Measurements from ENCODE around the gene ACOX3. TPM values are rescaled to one million over a fixed set of nuclear protein-coding genes. Genes with fewer than 3 reads are reported as not detected.
"Not testable (repeated sequence)": the region's sequence is repeated elsewhere in the genome, so short reads cannot be mapped to it uniquely, and the experiment has no call there.

ACOX3 gene
- total RNA-seq, 1 experiment from 2014 or later: 11.0 TPM

DNA sequence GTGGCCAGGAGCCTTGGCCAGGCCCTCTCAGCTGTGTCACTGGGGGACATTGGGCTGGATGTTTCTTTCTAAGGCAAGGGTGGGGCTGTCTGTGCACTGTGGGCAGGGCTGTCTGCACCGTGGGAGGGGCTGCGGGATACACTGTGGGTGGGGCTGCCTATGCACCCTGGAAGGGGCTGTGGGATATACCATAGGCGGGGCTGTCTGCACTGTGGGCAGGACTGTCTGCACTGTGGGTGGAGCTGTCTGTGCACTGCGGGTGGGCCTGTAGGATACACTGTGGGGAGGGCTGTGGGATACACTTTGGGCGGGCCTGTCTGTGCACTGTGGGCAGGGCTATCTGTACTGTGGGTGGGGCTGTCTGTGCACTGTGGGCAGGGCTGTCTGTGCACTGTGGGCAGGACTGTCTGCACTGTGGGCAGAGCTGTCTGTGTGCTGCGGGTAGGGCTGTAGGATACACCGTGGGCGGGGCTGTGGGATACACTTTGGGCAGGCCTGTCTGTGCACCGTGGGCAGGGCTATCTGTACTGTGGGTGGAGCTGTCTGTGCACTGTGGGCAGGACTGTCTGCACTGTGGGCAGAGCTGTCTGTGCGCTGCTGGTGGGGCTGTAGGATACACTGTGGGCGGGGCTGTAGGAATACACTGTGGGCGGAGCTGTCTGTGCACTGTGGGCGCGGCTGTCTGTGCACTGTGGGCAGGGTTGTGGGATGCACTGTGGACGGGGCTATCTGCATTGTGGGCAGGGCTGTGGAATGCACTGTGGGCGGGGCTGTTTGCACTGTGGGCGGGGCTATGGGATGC lies 31.1 kb downstream of the ACOX3 start:
- no peak overlapping the region for H3K27ac Mint-ChIP-seq (ENCODE audit: unreplicated experiment)
- no peaks in the 10 kb centered on the region for H3K4me1 Mint-ChIP-seq (ENCODE audit: low read depth, unreplicated experiment)
- peaks cover 10% of the 10 kb centered on the region for H3K36me3 Mint-ChIP-seq (ENCODE audit: insufficient read depth, unreplicated experiment)
- no peak overlapping the region for H3K4me3 Mint-ChIP-seq (ENCODE audit: low read depth, unreplicated experiment)
- CTCF ChIA-PET: interaction anchor here (0.7 kb wide), 1 partner anchor 135 kb away, joined by 4 read pairs; no protein-coding TSS in a partner anchor
- peaks cover 2% of the 10 kb centered on the region for H3K9me3 Mint-ChIP-seq (ENCODE audit: low read depth, unreplicated experiment)
- TF ChIP-seq, protein P1, sequence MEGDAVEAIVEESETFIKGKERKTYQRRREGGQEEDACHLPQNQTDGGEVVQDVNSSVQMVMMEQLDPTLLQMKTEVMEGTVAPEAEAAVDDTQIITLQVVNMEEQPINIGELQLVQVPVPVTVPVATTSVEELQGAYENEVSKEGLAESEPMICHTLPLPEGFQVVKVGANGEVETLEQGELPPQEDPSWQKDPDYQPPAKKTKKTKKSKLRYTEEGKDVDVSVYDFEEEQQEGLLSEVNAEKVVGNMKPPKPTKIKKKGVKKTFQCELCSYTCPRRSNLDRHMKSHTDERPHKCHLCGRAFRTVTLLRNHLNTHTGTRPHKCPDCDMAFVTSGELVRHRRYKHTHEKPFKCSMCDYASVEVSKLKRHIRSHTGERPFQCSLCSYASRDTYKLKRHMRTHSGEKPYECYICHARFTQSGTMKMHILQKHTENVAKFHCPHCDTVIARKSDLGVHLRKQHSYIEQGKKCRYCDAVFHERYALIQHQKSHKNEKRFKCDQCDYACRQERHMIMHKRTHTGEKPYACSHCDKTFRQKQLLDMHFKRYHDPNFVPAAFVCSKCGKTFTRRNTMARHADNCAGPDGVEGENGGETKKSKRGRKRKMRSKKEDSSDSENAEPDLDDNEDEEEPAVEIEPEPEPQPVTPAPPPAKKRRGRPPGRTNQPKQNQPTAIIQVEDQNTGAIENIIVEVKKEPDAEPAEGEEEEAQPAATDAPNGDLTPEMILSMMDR (IDR thresholded peaks at IDR 0.05; ENCODE audit: unreplicated experiment): no peak
- BruUV-seq (replicated peaks): no TSS peak
- DNase-seq: no peak
- no peaks in the 10 kb centered on the region for H3K27me3 Mint-ChIP-seq (ENCODE audit: unreplicated experiment)
- intact Hi-C loops (cut with micrococcal nuclease; ENCODE audit: unreplicated experiment): no loop called here

DNA sequence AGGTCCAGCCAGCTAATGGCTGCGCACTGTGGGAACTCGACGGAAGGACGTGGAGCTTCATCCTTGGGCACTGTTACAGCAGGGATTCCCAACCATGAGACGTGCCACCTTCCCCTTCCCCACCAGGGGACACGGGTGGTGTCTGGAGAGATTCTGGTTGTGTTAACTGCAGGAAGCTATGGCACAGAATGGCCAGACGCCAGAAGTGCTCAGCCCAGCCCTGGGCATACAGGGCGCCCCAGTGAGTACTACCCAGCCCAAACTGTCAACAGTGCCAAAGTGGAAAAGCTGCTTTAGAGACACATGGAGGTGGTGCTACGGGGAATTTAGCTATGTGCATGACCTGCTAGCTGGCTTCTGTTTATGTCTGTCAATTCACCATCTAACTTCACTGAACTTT lies 32.8 kb downstream of the ACOX3 start:
- Mint-ChIP-seq H3K27ac (ENCODE audit: unreplicated experiment) (no peak overlapping the region), H3K9me3 (ENCODE audit: low read depth, unreplicated experiment) (peaks cover 2% of the 10 kb centered on the region), H3K36me3 (ENCODE audit: insufficient read depth, unreplicated experiment) (peaks cover 15% of the 10 kb centered on the region), H3K4me3 (ENCODE audit: low read depth, unreplicated experiment) (no peak overlapping the region), H3K27me3 (ENCODE audit: unreplicated experiment) (no peaks in the 10 kb centered on the region), H3K4me1 (ENCODE audit: low read depth, unreplicated experiment) (no peaks in the 10 kb centered on the region)
- no TSS peak for BruUV-seq (replicated peaks)
- TF ChIP-seq, protein P1 (IDR thresholded peaks at IDR 0.05; ENCODE audit: unreplicated experiment): no peak
- intact Hi-C loops (cut with micrococcal nuclease; ENCODE audit: unreplicated experiment): no loop called here
- CTCF ChIA-PET: interaction anchor here (1.1 kb wide), 1 partner anchor 165 kb away, joined by 4 read pairs; no protein-coding TSS in a partner anchor
- no peak for DNase-seq

DNA sequence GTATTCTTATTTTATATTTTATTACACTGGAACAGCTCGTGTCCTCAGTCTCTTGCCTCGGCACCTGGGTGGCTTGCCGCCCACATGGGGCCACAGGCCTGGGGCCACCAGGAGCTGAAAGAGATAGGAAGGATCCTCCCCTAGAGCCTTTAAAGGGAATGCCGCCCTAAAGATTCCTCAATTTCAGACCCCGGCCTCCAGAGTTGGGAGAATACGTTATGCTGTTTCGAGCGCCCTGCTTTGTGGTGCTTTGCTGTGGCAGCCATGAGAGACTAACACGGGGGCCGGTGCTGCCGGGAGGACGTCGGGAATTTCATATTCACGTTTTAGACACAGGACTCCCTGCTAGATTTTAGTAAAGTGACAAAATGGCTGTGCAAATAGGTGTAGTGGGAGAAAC lies 33.2 kb downstream of the ACOX3 start:
- CTCF ChIA-PET: interaction anchor here (1.1 kb wide), 1 partner anchor 165 kb away, joined by 4 read pairs; no protein-coding TSS in a partner anchor
- DNase-seq: no peak
- Mint-ChIP-seq H3K9me3 (ENCODE audit: low read depth, unreplicated experiment) (peaks cover 2% of the 10 kb centered on the region), H3K4me1 (ENCODE audit: low read depth, unreplicated experiment) (no peaks in the 10 kb centered on the region), H3K27me3 (ENCODE audit: unreplicated experiment) (no peaks in the 10 kb centered on the region), H3K36me3 (ENCODE audit: insufficient read depth, unreplicated experiment) (peaks cover 13% of the 10 kb centered on the region), H3K4me3 (ENCODE audit: low read depth, unreplicated experiment) (no peak overlapping the region), H3K27ac (ENCODE audit: unreplicated experiment) (no peak overlapping the region)
- intact Hi-C loops (cut with micrococcal nuclease; ENCODE audit: unreplicated experiment): no loop called here
- TF ChIP-seq, protein P1 (IDR thresholded peaks at IDR 0.05; ENCODE audit: unreplicated experiment): no peak
- no TSS peak for BruUV-seq (replicated peaks)

DNA sequence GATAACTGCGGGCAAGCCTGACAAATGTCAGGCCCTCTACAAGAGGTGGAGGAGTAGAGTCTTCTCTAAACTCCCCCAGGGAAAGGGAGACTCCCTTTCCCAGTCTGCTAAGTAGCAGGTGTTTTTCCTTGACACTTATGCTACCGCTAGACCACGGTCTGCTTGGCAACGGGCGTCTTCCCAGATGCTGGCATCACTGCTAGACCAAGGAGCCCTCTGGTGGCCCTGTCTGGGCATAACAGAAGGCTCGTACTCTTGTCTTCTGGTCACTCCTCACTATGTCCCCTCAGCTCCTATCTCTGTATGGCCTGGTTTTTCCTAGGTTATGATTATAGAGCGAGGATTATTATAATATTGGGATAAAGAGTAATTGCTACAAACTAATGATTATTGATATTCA lies 33.6 kb downstream of the ACOX3 start:
- CTCF ChIA-PET: interaction anchor here (1.1 kb wide), 1 partner anchor 165 kb away, joined by 4 read pairs; no protein-coding TSS in a partner anchor
- H3K4me3 Mint-ChIP-seq (ENCODE audit: low read depth, unreplicated experiment); H3K27ac Mint-ChIP-seq (ENCODE audit: unreplicated experiment); BruUV-seq (replicated peaks); H3K27me3 Mint-ChIP-seq (ENCODE audit: unreplicated experiment); H3K4me1 Mint-ChIP-seq (ENCODE audit: low read depth, unreplicated experiment); intact Hi-C loops (cut with micrococcal nuclease; ENCODE audit: unreplicated experiment); H3K9me3 Mint-ChIP-seq (ENCODE audit: low read depth, unreplicated experiment): not testable (repeated sequence)
- DNase-seq: peak; percentile 30
- peaks cover 10% of the 10 kb centered on the region for H3K36me3 Mint-ChIP-seq (ENCODE audit: insufficient read depth, unreplicated experiment)

DNA sequence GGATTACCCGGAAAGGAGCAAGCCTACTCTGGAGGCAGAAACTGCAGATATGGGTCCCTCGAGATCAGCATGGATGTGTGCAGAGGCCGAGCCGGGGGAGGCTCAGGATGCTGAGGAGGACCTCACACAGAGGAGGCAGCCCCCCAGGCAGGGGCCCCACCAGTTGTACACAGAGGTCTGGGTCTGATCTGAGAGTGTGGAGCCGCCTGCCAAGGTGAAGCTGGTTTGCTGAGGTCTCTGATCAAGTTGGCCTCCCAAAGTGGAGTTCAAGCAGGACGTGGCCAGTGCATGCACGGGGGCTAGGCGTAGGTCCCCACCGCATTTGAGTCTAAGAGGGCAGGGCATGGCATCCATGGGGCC lies 35.0 kb downstream of the ACOX3 start:
- BruUV-seq (replicated peaks): no TSS peak
- CTCF ChIA-PET: no interaction called here
- H3K4me3 Mint-ChIP-seq (ENCODE audit: low read depth, unreplicated experiment): no peak overlapping the region
- H3K4me1 Mint-ChIP-seq (ENCODE audit: low read depth, unreplicated experiment): no peaks in the 10 kb centered on the region
- H3K36me3 Mint-ChIP-seq (ENCODE audit: insufficient read depth, unreplicated experiment): peaks cover 10% of the 10 kb centered on the region
- H3K27ac Mint-ChIP-seq (ENCODE audit: unreplicated experiment): no peak overlapping the region
- no peaks in the 10 kb centered on the region for H3K27me3 Mint-ChIP-seq (ENCODE audit: unreplicated experiment)
- no peak for DNase-seq
- intact Hi-C loops (cut with micrococcal nuclease; ENCODE audit: unreplicated experiment): no loop called here
- H3K9me3 Mint-ChIP-seq (ENCODE audit: low read depth, unreplicated experiment): peaks cover 2% of the 10 kb centered on the region
- TF ChIP-seq, protein P1 (IDR thresholded peaks at IDR 0.05; ENCODE audit: unreplicated experiment): no peak
